Fibroblast of pulmonary artery (primary cell): ENCODE results near the gene PPM1M.

ENCODE experiments used
- DNase-seq: peaks from one replicate; pipeline ENCODE4 v3.0.0-alpha.2; 2010; ENCODE audit warnings: low read depth
- H3K4me3 ChIP-seq: replicated peaks from 2 replicates; pipeline ENCODE4 v1.5.1; 2011; ENCODE audit warnings: low read depth, mild to moderate bottlenecking, control low read depth, low read length, moderate library complexity
- CTCF ChIP-seq: IDR thresholded peaks from 2 replicates; pipeline ENCODE4 v1.5.1; 2011; ENCODE audit warnings: mild to moderate bottlenecking, control low read depth, low read length, inconsistent platforms; ENCODE audit errors: missing control alignments

Gene PPM1M

GRCh38 chr3:52230889-52231499 lies 14.6 kb upstream of the PPM1M start:
- no peak for TF ChIP-seq CTCF
- no peak for DNase-seq
- no peak overlapping the region for H3K4me3 ChIP-seq

DNA sequence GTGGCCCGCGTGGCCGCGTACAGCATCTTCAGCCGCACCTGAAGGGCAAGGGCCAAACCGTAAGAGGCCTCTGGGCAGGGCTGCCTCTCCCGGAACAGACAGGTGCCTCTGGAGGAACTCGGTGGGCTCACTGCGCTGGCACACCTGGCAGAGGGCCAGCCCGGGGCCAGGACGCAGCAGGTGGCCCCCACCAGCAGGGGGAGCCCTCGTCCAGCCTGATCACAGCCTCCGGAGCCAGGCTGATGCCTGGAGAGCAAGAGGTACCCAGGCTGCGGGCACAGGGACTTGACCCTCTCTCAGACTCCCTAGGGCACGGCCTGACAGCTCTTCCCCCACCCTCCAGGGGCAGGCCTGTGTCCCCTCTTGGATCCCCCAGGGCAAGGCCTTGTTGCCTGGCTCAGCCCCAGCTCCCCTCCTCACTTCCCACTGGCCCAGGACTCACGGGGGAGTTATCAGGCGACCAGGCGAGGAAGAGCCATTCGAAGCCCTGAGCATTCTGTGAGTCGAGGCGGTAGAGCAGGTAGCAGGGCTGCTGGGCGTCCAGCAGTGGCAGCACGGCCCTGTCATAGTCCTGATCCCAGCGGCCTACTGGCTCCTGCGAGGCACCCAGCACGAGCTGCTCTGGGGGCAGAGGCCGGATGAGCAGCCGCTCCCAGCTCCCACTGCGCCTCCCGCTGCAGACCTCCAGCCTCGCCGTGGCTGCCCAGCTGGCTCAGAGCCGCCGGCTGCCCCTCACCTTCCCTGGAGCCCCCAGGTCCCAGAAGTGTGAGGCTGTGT lies 13.9 kb upstream of the PPM1M start:
- DNase-seq: peak; percentile 59
- H3K4me3 ChIP-seq: no peak overlapping the region
- peak; percentile 81 for TF ChIP-seq CTCF

- no peak overlapping the region for H3K4me3 ChIP-seq
- TF ChIP-seq CTCF: no peak
- no peak for DNase-seq
These were observed 13.1 kb upstream of the PPM1M start for GRCh38 chr3:52232279-52233107.

DNA sequence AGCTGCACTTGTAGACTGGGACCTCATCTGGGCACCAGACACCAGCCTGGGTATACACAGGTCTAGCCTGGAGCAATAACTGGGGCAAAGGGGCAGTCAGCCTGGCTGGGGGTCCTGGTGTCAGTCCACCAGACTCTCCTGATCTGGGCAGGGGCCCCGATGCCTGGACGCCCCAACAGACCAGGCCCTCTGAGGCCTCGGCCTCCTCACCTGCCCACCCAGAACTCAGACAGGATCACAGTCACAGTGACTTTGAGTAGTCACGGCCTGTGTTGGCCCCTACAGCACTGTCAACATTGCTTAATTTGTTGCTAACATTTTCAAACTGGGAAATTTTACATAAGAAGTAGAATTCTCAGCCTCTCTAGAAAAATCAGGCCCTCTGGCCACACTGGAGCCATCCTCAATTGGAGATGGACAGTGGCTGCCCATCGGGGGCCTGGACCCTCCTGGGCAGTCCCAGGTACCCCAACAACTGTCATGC lies 12.4 kb upstream of the PPM1M start:
- H3K4me3 ChIP-seq: no peak overlapping the region
- DNase-seq: no peak
- TF ChIP-seq CTCF: no peak

- TF ChIP-seq CTCF: no peak
- no peak overlapping the region for H3K4me3 ChIP-seq
- DNase-seq: no peak
These were observed 11.6 kb upstream of the PPM1M start for GRCh38 chr3:52233968-52234367.

DNA sequence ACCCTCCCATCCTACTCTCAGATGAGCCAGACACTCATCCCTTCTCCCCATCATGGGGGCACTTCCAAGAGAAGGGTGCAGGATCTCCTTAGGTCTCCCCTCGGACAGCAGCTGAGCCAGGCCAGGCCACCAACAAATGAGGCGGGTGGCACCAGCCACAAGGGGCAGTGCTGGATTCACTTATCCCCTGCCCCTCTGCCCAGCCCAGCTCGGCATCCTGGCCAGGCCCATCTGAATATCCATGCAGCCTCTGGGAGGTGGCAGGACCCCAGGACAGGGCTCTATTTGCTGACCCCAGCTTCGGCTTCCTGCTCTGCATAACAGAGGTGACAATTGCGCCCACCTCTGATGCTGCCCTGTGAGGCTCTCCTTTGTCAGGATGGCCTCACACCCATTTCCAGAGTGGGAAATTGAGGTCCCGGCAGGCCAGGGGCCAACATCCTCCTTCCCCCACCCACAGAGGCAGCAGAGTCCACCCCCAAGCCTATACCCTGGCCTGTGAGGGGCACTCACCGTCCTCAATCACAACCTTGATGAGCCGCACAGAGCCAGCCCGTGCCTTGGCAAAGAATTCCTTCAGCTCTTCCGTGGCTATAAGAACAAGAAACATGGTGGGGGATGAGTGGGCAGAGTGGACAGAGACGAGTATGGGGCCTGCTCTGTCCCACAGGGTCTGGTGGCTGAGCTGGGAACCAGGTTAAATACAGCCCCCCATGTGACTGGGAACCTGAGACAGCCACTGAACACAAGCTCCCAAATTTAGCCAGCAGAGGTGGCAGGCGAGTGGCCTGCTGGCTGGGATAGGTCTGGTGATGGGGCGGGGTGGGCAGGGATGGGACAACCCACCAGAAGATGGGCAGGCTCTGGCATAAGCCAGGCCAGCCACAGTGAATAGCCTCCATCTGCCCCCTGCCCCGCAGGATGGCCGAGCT lies 10.8 kb upstream of the PPM1M start:
- H3K4me3 ChIP-seq: no peak overlapping the region
- no peak for TF ChIP-seq CTCF
- DNase-seq: no peak
